ENCODE data around the gene EGLN3.

DNA sequence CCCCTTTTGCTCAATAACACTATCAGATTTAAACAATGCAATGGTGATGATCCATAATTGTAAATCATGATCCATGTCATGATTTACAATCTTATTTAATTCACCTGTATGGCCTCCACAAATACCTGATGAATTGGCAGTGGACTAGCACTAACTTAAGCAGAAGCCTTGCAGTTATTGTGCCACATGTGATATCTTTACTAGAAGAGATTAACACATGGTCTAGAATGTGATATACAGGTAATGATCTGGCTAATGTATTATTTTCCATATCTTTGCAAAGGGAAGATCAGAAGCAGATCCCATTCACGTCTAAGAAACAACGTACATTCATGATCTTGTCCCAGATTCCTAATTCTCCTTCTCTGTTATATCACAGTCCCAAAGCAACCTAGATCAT, 66.0 kb downstream of the EGLN3 start:
- TF ChIP-seq GATA3 (IDR thresholded peaks at IDR 0.05; ENCODE audit: low read depth, low read length) = no peak
- TF ChIP-seq GATA2 (IDR thresholded peaks at IDR 0.05; ENCODE audit: low read depth, low read length) = no peak

Data from SH-SY5Y (cell line).